ENCODE results near the gene TXN. TPM values are rescaled to one million over a fixed set of nuclear protein-coding genes. Genes with fewer than 3 reads are reported as not detected.

TXN gene
- total and polyA plus RNA-seq, 2 of the 8 experiments (the other 6 are each of a cell fraction or from before 2014, with no cell fraction given), result 297 to 419 TPM

- no peak overlapping the region for H2AK5ac ChIP-seq (ENCODE audit: low read depth, low read length)
- no peak overlapping the region for H3K56ac ChIP-seq (replicated peaks; ENCODE audit: insufficient read length, low read depth, low read length)
- FAIRE-seq (no peak), DNase-seq (ENCODE audit: low read depth in 1 of 2, low spot score in 2 of 2) (no peak)
- H2BK20ac ChIP-seq (ENCODE audit: low read length), result no peak overlapping the region
- H3K36me3 ChIP-seq (ENCODE audit: control insufficient read depth in 2 of 4, insufficient read depth in 4 of 4, low read length in 3 of 4), result peaks cover 2 to 29% (median 13%) of the 10 kb centered on the region in 4 experiments; a peak in 6 of 8 replicates
- no peak overlapping the region for H2BK12ac ChIP-seq (ENCODE audit: low read depth, low read length)
- peaks cover 0 to 6% of the 10 kb centered on the region in 2 experiments; a peak in 1 of 4 replicates for H3K79me2 ChIP-seq (ENCODE audit: control insufficient read depth in 1 of 2, insufficient read depth in 2 of 2, low read length in 2 of 2)
- H4K5ac ChIP-seq (ENCODE audit: insufficient read length, low read depth, low read length), result no peak overlapping the region
- POLR2A ChIA-PET (ENCODE audit: partially characterized antibody), result interaction anchor here (2.3 to 2.8 kb wide), 2 partner anchors 10 to 15 kb away, joined by 7 to 19 read pairs; partner anchors contain the start of gene TXN
- no peak overlapping the region for H2AFZ ChIP-seq (ENCODE audit: low read length)
- H3K27me3 ChIP-seq (replicated peaks in 1 of 4; ENCODE audit: control insufficient read depth in 3 of 4, extremely low read depth in 1 of 4, insufficient read depth in 3 of 4, low read length in 3 of 4), result no peaks in the 10 kb centered on the region
- no peaks in the 10 kb centered on the region for H3K4me1 ChIP-seq (replicated peaks in 1 of 4; ENCODE audit: control insufficient read depth in 3 of 4, insufficient read depth in 4 of 4, low read length in 3 of 4)
- H3K18ac ChIP-seq (ENCODE audit: extremely low read depth, low read length), result no peak overlapping the region
- H3K79me1 ChIP-seq (ENCODE audit: low read depth, low read length), result no peaks in the 10 kb centered on the region; the same call in 1 of the 2 replicates
- H3K27ac ChIP-seq (ENCODE audit: low read depth, low read length), result no peak overlapping the region
- no peak overlapping the region for H3K14ac ChIP-seq (ENCODE audit: insufficient read length)
- peaks cover 1 to 6% of the 10 kb centered on the region in 2 experiments for H4K20me1 ChIP-seq (replicated peaks in 1 of 2; ENCODE audit: control insufficient read depth in 1 of 2, insufficient read depth in 2 of 2, low read length in 2 of 2)
- H2BK120ac ChIP-seq (replicated peaks; ENCODE audit: low read depth, low read length), result no peak overlapping the region
- CTCF ChIA-PET (ENCODE audit: partially characterized antibody), result interaction anchor here (1.1 kb wide), 2 partner anchors 25 to 186 kb away, joined by 3 to 4 read pairs; no protein-coding TSS in a partner anchor
- H4K8ac ChIP-seq (ENCODE audit: extremely low read depth, insufficient read depth, low read length), result no peak overlapping the region
- H3K9ac ChIP-seq (replicated peaks in 1 of 4; ENCODE audit: extremely low read depth in 1 of 4, low read depth in 3 of 4, low read length in 3 of 4), result no peak overlapping the region
- no peaks in the 10 kb centered on the region for H3K23me2 ChIP-seq (ENCODE audit: low read depth, low read length)
- no peak overlapping the region for H3K4me3 ChIP-seq (ENCODE audit: extremely low read depth in 1 of 4, insufficient read depth in 2 of 4, low read depth in 3 of 4, low read length in 4 of 4)
- H3K23ac ChIP-seq (ENCODE audit: insufficient read length), result no peak overlapping the region
- no peaks in the 10 kb centered on the region for H3K9me3 ChIP-seq (ENCODE audit: insufficient read depth in 2 of 2, low read depth in 1 of 2, low read length in 1 of 2)
- no peak overlapping the region for H3K4me2 ChIP-seq (ENCODE audit: insufficient read depth in 1 of 2, low read depth in 2 of 2, low read length in 2 of 2)
- no peak overlapping the region for H2BK15ac ChIP-seq (ENCODE audit: low read length)
- no peak overlapping the region for H3K4ac ChIP-seq (replicated peaks; ENCODE audit: insufficient read length, low read depth, low read length)
- no peak overlapping the region for H2BK5ac ChIP-seq (ENCODE audit: low read depth, low read length)
- H4K91ac ChIP-seq (replicated peaks; ENCODE audit: insufficient read length, low read length), result no peak overlapping the region
- WGBS, 2 experiments (ENCODE audit: extremely low coverage in 1 of 2, insufficient coverage in 1 of 2, insufficient read length in 1 of 2, insufficient replicate concordance in 2 of 2, low coverage in 1 of 2, low lambda C conversion rate in 2 of 2, missing lambda C conversion rate in 1 of 2), result 82% methylated on average over 1 of the region's 1 CpG; no CpG with 5 or more reads in 1 of the 2 experiments
- TF ChIP-seq EGR1 (IDR thresholded peaks at IDR 0.05; ENCODE audit: borderline replicate concordance, low read depth, low read length) (no peak), KDM1A (IDR thresholded peaks at IDR 0.05; ENCODE audit: borderline replicate concordance, low read length) (no peak), RAD21 (IDR thresholded peaks at IDR 0.05 in 1 of 2, conservative IDR thresholded peaks at IDR 0.05 in 1 of 2; ENCODE audit: low read depth in 2 of 2, low read length in 2 of 2) (no peak), HDAC6 (IDR thresholded peaks at IDR 0.05; ENCODE audit: low read depth, low read length) (no peak), POLR2A (IDR thresholded peaks at IDR 0.05; ENCODE audit: control extremely low read depth in 1 of 2, low read depth in 2 of 2, low read length in 2 of 2) (no peak), MAFK (IDR thresholded peaks at IDR 0.05; ENCODE audit: low read depth, low read length) (no peak), SAP30 (IDR thresholded peaks at IDR 0.05; ENCODE audit: insufficient read depth, insufficient replicate concordance, low read length) (no peak), EP300 (IDR thresholded peaks at IDR 0.05; ENCODE audit: borderline replicate concordance in 1 of 2, low read depth in 2 of 2, low read length in 2 of 2) (no peak), RFX5 (IDR thresholded peaks at IDR 0.05; ENCODE audit: borderline replicate concordance, low read depth, low read length) (no peak), NRF1 (IDR thresholded peaks at IDR 0.05; ENCODE audit: low read depth, low read length) (no peak), RBBP5 (IDR thresholded peaks at IDR 0.05; ENCODE audit: borderline replicate concordance, low read depth, low read length) (no peak), SP1 (IDR thresholded peaks at IDR 0.05; ENCODE audit: low read depth, low read length) (no peak)
Measured at GRCh38 chr9:110241858-110242321, 14.4 kb downstream of the TXN start.

Data from H1 (cell line).